HG03135 (cell line): Measurements from ENCODE around the gene CHMP2B.
"Not testable (repeated sequence)": the region's sequence is repeated elsewhere in the genome, so short reads cannot be mapped to it uniquely, and the experiment has no call there.

ENCODE experiments used
- ATAC-seq: cut with Tn5 transposase; IDR thresholded peaks from one replicate; pipeline ENCODE4 v1.9.1; 2021; ENCODE audit warnings: mild to moderate bottlenecking, moderate library complexity; ENCODE audit not compliant: unreplicated experiment

Gene CHMP2B

DNA sequence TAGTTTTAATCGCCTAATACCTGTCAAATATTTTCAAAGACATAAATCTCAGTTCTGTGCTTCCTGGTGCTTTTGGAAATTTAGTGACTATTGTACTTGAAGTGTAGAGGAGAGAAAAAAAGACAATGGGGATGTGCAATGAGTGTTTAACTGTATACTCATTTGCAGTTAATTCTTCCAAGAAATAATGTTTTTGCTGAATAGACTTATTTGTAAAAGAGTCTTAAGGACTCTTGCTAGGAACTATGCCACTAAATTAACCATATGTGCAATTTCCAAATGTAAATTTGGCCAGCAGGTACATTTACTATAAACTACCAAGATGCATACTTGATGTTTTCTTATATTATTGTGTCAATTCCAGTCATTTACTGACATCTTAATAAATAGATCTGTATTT lies 2.0 kb downstream of the CHMP2B start:
- no peak for ATAC-seq

DNA sequence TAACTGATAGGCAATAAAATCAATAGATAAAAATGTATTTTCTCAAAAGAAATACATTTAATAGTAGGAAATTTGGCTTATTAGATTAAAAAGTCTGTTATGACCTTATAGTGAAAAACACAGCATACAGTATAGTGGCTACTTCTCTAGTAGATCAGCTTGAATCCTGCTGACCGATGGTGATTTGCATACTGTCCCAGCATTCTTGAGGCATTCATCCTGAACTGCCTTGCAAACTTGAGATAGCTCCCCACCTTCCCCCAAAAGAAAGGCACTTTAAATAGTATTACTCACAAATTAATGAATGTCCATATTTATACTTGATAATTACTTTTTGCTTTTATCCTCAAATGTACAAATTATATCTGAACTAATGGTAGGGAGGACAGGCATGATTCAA lies 6.7 kb downstream of the CHMP2B start:
- no peak for ATAC-seq

DNA sequence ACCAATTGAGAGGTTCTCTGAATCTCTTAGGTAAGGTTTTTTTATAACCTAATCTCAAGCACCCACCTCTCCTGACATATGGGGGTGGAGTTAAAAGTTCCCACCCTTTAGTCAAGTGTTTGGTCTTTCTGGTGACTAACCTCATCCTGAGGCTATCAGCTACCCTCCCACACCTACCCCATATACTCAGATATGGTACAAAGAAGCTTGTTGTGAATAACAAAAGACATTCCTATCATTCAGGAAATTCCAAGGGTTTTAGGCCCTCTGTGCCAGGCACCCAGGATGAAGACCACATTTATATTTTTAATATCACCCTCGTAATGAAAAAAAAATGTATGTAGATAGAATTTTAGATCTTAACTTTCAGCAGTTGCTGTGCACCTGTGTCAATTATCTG lies 9.0 kb downstream of the CHMP2B start:
- no peak for ATAC-seq

DNA sequence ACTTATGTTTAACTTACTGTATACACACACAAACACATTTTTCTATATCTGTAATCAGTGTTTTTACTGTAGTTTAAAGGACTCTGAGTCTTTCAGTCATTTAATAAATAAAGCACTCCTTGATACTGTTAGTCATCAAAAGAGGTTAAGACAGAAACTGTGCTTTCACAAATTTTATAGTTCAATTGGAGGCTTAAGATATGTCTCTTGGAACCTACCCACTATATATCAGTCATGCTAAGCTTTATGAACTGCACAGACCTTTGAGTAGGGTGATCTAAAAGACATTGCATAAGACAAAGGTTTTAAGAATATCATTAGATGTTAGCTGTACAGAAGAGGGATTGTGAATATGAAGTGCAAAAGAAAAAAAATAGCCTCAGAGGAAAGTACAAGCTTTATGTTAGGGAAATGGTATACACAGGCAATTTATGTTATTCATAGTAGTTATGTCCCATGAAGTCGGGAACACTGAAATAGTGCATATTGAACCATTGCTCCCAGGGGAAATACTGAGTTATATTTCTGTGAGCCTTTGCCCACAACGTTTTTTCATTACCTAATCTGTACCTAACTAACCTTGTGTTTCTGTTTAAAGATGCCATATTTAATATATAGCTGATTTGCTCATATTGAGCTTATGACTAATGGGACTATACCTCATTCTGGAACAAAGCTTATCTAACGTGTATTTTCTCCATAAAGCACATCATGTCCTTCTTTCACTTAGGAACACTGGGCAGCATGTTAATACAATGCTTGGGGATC lies 19.7 kb downstream of the CHMP2B start:
- no peak for ATAC-seq

DNA sequence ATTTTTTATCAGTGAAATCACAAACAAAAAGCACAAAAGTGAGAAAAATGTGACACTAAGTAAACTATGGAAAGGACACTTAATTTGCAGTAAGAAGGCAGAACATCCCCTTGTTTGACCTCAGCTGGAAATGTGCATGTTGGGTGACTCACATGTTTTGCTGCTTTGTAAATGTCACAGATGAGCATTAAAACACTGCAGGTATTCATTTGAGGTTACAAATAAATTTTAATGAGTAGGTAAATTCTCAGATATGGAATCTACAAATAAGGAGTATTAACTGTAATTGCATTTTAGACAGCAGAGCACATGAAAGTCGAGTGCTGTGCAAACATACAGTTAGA lies 20.3 kb downstream of the CHMP2B start:
- no peak for ATAC-seq

DNA sequence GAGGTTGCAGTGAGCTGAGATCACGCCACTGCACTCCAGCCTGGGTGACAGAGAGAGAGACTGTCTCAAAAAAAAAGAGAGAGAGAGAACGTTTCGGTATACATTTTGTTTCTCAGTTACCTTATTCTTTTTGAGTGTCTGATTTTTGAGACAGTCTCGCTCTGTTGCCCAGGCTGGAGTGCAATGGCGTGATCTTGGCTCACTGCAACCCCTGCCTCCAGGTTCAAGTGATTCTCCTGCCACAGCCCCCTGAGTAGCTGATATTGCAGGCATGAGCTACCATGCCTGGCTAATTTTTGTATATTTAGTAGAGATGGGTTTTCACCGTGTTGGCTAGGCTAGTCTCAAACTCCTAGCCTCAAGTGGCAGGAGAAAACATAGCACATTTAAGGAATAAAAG lies 21.1 kb downstream of the CHMP2B start:
- ATAC-seq = not testable (repeated sequence)

DNA sequence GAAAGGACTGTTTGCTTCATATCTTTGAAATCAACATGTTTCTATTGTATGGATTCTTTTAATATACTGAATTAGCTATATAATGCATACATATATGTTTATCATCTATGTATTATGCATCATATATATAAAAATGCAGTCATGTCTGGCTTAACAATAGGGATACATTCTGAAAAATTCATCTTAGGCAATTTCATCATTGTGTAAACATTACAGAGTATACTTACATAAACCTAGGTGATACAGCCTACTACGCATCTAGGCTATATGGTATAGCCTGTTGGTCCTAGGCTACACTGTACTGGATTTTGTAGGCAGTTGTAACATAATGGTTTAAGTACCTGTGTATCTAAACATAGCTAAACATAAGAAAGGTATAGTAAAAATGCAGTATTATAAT lies 21.7 kb downstream of the CHMP2B start:
- ATAC-seq = no peak

DNA sequence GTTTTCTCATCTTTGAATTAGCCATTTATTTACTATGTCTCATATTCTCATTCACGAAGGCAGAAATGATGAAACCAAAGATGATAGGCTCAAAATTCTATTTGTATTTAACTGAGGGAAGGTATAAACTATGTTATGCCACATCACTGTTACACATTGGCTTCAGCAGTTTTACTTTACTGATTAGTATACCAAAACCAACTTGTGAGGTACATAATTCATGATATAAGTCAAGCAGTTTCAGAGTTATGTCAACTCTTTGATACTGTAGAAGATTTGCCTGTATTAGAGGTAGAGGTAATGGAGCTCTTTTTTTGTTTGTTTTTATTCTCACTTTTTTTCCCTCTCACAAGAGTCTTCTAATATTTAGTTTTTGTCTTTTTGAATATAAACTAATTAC lies 22.9 kb downstream of the CHMP2B start:
- ATAC-seq = no peak

DNA sequence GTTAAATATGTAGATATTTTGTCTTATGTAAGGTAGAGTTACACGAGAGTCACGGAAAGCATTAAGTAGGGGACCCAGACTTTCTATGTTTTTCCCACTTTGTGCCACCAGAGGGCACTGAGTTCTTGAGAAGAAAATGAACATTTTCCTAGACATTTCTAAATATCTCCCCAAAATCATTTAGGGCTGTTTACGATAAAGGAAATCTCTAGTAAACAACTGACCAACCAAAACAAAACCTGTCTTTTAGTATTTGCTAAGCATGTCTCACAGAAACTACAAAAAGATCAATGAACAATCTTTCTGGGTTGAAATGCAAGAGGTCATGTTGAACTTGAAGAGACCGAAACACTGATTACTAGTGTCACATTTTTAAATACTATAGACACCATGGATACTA lies 33.2 kb downstream of the CHMP2B start:
- no peak for ATAC-seq

DNA sequence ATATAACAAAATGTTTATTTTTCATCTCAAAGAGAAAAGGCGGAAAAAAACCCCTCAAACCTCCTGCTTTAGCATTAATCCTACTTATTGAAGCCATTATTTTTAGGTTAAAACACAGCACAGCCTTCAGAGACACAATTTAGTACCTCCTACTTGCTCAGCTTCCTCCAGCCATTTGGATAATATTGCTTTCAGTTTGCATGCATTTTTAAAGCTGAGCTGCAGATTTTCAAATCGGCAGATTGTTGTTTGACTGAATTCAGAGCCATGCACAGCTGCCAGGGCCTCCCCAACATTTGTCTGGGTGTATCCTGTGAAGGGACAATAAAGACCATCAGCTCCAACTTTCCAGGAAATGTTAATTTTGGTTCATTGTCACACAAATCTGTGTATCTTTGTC lies 34.8 kb downstream of the CHMP2B start:
- ATAC-seq = no peak

DNA sequence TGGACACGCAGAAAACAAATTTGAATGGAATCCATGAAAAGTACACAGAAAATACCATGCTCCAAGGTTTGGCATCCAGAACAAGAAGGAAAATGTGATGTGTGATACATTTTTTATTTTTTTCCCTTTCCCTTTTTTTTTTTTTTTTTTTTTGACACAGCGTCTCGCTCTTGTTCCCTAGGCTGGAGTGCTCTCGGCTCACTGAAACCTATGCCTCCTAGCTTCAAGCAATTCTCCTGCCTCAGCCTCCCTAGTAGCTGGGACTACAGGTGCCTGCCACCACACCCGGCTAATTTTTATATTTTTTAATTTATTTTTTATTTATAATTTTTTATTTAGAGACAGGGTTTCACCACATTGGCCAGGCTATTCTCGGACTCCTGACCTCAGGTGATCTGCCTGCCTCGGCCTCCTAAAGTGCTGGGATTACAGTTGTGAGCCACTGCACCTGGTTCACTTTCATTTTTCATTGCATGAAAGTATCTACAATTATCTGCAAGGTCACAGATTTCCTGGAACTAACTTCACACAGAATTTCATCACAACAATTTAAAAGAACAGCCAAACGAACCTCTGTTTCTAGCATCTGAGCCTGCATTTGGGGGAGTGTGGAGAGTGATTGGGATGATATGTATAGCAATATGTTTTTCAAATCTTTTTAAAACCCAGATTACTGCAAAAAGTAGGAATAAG lies 41.0 kb downstream of the CHMP2B start:
- no peak for ATAC-seq

DNA sequence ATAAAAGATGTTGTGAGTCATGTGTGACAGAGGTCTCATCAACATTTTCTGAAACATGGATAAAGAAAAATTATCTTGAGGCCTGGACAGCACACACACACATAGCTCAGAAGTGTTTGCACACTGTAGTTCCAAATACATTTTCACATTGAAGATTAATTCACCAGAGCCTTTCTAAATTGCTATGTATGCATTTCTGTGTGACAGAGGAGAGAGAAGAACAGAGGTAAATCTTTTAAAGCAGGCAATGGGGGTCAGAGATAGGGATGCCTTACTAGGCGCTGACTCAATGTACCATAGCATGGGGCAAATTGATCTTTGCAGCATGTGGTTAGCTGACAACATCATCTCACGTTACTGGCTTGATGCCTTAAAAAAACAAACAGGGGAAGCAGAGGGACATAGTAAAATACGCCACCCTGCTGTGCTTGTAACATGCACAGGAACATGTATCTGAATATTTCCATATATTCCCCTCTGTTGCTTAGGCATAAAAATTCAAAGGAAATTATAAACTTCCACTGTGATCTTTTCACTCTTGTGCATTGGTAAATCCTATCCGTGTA lies 41.6 kb downstream of the CHMP2B start:
- ATAC-seq = no peak

DNA sequence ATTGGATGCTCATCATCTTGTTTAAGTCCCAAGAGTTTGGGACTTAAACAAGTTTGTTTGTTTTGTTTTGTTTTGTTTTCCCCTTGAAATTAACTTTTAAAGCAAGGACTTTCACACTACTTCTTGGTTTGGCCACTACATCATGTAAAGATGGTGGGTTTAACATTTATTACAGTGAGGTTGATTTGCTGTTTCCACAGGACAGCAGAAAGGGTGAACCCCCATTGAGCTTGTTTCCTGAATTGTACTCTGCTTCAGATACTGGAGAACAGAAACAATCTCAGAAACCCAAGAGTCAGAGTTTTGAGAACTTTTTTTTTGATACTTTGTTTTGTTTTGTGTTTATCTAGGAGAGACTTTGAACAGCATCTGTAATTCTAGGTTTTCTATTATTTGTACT lies 42.6 kb downstream of the CHMP2B start:
- ATAC-seq = no peak

DNA sequence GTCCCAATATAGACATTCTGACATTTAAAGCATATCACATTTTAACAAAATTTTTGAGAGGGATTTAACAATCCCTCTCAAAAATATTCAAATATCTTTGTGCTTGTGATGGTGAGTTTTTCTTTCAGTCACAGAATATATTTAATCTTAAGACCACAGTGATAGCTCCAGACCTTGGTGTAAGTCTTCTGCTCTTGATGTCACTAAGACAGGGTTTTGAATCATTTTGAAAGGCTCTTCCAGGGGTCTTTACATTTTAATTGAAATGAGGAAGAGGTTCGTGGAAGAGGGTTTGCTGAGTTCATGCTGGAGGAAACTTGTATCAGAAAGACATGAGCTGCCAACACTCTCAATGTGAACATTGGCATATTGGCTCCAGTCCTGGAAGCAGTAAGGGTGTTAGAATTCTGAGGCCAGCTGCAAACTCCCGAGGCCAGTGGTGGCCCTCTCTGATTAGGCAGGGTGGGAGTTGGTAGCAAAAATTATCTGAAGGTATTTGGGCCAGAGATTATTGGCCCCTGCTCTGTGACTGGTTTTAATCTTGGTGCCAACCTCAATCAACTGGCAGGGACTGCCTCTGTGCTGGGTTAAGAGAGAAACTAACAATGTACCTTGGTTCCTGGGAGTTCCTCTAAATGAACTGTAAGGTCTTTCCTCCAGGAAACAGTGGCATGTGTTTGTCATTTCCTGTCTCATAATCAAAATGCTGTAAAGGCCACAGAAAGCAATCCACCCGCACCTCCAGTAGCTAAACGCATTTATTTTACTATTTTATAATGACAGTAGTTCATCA lies 44.0 kb downstream of the CHMP2B start:
- ATAC-seq = no peak

DNA sequence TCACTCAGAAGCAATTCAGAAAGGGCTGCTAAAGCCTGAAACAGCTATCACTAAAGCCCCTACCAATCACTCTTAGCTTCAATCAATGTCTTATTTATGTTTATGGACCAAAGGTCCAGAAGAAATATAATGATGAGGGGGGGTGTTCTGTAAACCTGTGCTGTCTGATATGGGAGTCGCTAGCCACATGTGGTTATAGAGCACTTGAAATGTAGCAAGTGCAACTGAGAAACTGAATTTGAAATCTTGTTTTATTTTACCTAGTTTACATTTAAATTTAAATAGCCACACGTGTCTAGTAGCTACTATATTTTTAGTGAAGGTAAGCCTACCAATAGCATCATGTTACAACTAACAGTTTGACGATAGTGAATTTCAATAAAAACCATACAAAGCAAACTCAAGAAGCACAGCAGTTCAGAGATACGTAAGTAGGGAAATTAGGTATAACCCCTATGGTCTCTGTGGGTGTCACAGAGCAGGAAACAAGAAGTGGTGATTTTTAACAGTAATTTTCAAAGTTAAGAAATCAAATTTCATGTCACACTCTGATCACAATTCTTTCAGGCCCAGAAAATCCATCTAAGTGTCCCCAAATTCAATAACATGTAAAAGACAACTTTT lies 45.7 kb downstream of the CHMP2B start:
- ATAC-seq = peak; percentile 68

DNA sequence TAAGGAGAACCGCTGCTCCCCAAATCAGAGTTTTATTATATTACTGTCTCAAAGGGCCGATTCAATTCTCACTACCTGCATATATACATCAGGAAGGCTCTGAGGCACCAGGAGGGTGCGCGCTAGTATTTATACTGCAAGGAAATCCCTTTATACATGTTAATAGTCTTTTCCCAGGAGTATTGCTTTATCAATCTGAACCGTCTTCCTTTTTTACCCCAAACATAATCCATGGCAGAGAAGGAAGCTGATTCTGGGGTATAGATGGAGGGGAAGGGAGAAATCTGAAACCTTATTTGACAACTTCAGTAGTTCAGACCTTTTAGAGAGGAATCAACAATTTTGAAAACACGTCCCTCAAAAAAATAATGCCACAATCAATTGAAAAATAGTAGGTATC lies 49.4 kb downstream of the CHMP2B start, which contains the start of gene POU1F1:
POU1F1 (minus strand) TSS at position 101 of the 400 bp plus-strand sequence. CDS start 122 bp downstream, outside the sequence.
- no peak for ATAC-seq

DNA sequence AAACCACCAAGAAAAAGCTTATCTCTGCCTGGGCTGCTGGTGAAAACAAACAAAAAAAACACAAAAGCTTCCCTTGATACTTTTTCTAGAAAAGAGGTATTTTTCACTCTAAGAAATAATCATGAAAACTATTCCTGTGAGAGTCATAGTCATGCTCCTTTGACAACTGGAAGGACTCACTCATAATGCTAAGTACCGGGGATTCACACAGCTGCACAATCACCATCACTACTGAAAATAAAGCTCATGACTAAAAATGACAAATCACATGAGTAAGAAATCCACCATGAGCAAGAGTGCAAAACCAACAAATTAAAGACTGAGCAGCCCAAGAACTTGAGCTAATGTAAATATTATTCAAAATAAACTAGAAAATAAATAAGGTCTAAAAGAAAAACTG lies 59.9 kb downstream of the CHMP2B start:
- no peak for ATAC-seq

DNA sequence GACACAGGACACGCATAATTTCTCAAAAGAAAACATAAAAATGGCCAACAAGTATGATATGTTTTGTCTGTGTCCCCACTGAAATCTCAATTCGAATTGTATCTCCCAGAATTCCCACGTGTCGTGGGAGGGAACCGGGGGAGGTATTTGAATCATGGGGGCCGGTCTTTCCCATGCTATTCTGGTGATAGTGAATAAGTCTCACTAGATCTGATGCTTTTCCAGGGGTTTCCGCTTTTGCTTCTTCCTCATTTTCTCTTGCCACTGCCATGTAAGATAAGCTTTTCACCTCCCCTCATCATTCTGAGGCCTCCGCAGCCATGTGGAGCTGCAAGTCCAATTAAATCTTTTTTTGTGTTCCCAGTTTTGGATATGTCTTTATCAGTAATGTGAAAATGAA lies 61.3 kb downstream of the CHMP2B start:
- ATAC-seq = no peak

DNA sequence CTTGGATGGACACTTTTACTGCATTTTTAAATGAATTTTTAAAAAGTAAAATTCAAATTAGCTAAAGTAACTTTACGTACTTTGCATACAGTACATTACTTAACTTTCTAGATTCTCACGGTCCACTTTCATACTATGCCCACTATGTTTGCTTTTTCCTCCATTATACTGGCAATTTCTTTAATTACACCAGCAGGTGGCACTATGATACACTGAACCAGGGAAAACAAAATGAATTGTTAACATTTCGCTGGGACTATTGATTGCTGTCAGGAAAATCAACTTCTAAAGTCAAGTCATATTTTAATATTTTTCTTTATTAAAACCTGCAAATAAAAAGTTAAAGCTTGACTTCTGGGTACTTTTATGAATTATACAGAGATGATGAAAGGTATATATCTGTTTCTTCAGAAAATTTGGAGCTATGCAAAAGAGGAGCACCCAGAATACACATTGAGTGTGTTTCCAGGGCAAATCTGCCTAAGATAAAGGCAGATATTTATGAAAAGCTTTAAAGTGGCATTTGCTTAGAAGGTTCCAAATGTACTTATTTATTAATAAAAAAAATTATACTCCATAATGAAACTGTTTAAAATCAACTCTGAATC lies 71.1 kb downstream of the CHMP2B start:
- ATAC-seq = peak; percentile 82

DNA sequence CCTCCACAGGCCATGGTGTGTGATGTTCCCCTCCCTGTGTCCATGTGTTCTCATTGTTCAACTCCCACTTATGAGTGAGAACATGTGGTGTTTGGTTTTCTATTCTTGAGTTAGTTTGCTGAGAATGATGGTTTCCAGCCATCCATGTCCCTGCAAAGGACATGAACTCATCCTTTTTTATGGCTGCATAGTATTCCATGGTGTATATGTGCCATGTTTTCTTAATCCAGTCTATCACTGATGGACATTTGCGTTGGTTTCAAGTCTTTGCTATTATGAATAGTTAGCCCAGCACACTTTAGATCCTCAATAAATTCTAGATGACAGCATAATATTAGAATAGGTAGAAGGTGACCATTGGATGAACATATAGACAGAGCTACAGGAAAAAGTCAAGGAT lies 77.9 kb downstream of the CHMP2B start:
- not testable (repeated sequence) for ATAC-seq
